Left lung (tissue), 10 donors: Measurements from ENCODE around the gene OR8J3. TPM values are rescaled to one million over a fixed set of nuclear protein-coding genes. Genes with fewer than 3 reads are reported as not detected.

ENCODE experiments used
- ATAC-seq: fragments of 200-7000 bp; cut with Tn5 transposase; one replicate; pipeline ENCODE4 v1.9.1; 2020; ENCODE audit warnings: moderate library complexity
- DNase-seq, 4 donors: peaks; one replicate each; pipeline ENCODE4 v3.0.0-alpha.2; 2013 to 2020
- H3K27ac ChIP-seq, 2 donors: fragments of 200-600 bp; sonication (generic) in 1 of 2; one replicate each; pipeline versions ENCODE4 v1.5.0 to v1.8.0; 2020 to 2021
- H3K27me3 ChIP-seq, 2 donors: fragments of 200-600 bp; sonication (generic) in 1 of 2; one replicate each; pipeline versions ENCODE4 v1.5.0 to v1.8.0; 2020 to 2021
- H3K36me3 ChIP-seq, 2 donors: fragments of 200-600 bp; sonication (generic) in 1 of 2; one replicate each; pipeline versions ENCODE4 v1.5.0 to v1.8.0; 2020 to 2021
- H3K4me1 ChIP-seq, 2 donors: fragments of 200-600 bp; one replicate each; pipeline ENCODE4 v1.8.0; 2021
- H3K4me3 ChIP-seq, 2 donors: fragments of 200-600 bp; sonication (generic) in 1 of 2; one replicate each; pipeline versions ENCODE4 v1.5.0 to v1.8.0; 2020 to 2021; ENCODE audit warnings: mild to moderate bottlenecking in 1 of 2
- H3K9me3 ChIP-seq, 2 donors: fragments of 200-600 bp; sonication (generic) in 1 of 2; one replicate each; pipeline versions ENCODE4 v1.5.0 to v1.8.0; 2020 to 2021
- intact Hi-C, 2 donors: fragments of 100-400 bp; cut with DNase I; formaldehyde crosslinking; loops; one replicate each; pipeline versions ENCODE4 v1.11.2 to v1.14.2; 2022
- polyA plus RNA-seq, 6 donors: library from polyadenylated mRNA; unstranded; fragments of 120-200 nt; gene quantifications; one replicate each; pipeline ENCODE4 v1.2.1, GENCODE V29; 2013; ENCODE audit not compliant: insufficient read length in 6 of 6
- total RNA-seq, 2 donors: library from RNA; stranded (reverse); fragmentation: NEBNext Ultra II Directional; extraction: Animal tissue kit (Norgen Biotek cat#: 25700); gene quantifications; one replicate each; pipeline ENCODE4 v1.2.1, GENCODE V29; 2021
- TF ChIP-seq, protein P1 (sequence below), 2 donors: fragments of 200-600 bp; sonication (generic) in 1 of 2; IDR thresholded peaks; one replicate each; pipeline versions ENCODE4 v1.5.0 to v1.8.0; 2021; ENCODE audit warnings: antibody characterized with exemption in 2 of 2
- donor health status: DM: no; HTN: yes; CAD: no.
- donor health status: DM: no; HTN: no; CAD: no.

OR8J3 gene
- total and polyA plus RNA-seq, 8 donors, result not detected

GRCh38 chr11:56103210-56103737 is 36.7 kb downstream of the OR8J3 start, which contains the start of gene OR8H2:
OR8H2 (plus strand) TSS chr11:56103687; CDS start chr11:56105043, 1,356 bp downstream.
- ATAC-seq (no peak), DNase-seq (no peak)
- TF ChIP-seq, protein P1, sequence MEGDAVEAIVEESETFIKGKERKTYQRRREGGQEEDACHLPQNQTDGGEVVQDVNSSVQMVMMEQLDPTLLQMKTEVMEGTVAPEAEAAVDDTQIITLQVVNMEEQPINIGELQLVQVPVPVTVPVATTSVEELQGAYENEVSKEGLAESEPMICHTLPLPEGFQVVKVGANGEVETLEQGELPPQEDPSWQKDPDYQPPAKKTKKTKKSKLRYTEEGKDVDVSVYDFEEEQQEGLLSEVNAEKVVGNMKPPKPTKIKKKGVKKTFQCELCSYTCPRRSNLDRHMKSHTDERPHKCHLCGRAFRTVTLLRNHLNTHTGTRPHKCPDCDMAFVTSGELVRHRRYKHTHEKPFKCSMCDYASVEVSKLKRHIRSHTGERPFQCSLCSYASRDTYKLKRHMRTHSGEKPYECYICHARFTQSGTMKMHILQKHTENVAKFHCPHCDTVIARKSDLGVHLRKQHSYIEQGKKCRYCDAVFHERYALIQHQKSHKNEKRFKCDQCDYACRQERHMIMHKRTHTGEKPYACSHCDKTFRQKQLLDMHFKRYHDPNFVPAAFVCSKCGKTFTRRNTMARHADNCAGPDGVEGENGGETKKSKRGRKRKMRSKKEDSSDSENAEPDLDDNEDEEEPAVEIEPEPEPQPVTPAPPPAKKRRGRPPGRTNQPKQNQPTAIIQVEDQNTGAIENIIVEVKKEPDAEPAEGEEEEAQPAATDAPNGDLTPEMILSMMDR (IDR thresholded peaks at IDR 0.05), result no peak
- H3K27me3 ChIP-seq, result no peaks in the 10 kb centered on the region
- intact Hi-C loops, result no loop called here
- no peak within 1 kb of the TSS for H3K27ac ChIP-seq
- H3K4me3 ChIP-seq, result no peak within 1 kb of the TSS
- peaks cover 0 to 5% of the 10 kb centered on the region in 2 donors for H3K9me3 ChIP-seq
- no peaks in the 10 kb centered on the region for H3K36me3 ChIP-seq
- H3K4me1 ChIP-seq, result no peaks in the 10 kb centered on the region

- Histone ChIP-seq H3K9me3 (no peaks in the 10 kb centered on the region), H3K27me3 (no peaks in the 10 kb centered on the region), H3K4me3 (no peak within 1 kb of the TSS), H3K36me3 (no peaks in the 10 kb centered on the region), H3K27ac (no peak within 1 kb of the TSS), H3K4me1 (no peaks in the 10 kb centered on the region)
- no peak for ATAC-seq
- intact Hi-C loops, result no loop called here
- TF ChIP-seq, protein P1 (IDR thresholded peaks at IDR 0.05), result no peak
- no peak for DNase-seq
Observed at GRCh38 chr11:56093008-56093407, 47.0 kb downstream of the OR8J3 start, which contains the start of gene OR8I2. OR8I2 (plus strand) TSS chr11:56093308; CDS start chr11:56093308, 0 bp downstream.

- no peak overlapping the region for H3K27ac ChIP-seq
- no peaks in the 10 kb centered on the region for H3K27me3 ChIP-seq
- TF ChIP-seq, protein P1 (IDR thresholded peaks at IDR 0.05), result no peak
- intact Hi-C loops, result no loop called here
- no peak overlapping the region for H3K4me3 ChIP-seq
- no peaks in the 10 kb centered on the region for H3K4me1 ChIP-seq
- H3K9me3 ChIP-seq, result no peaks in the 10 kb centered on the region
- ATAC-seq (no peak), DNase-seq (no peak)
- H3K36me3 ChIP-seq, result no peaks in the 10 kb centered on the region
Observed at GRCh38 chr11:56089697-56090096, 50.3 kb downstream of the OR8J3 start.

Other genes with a start within 250 kb of the OR8J3 start
- gene OR5W2, start 225.6 kb downstream of the OR8J3 start, total RNA-seq, result not detected
- gene OR5W2, start 225.6 kb downstream of the OR8J3 start, polyA plus RNA-seq, result not detected
- not detected for gene OR5I1, start 203.8 kb downstream of the OR8J3 start, total RNA-seq
- not detected for gene OR5I1, start 203.8 kb downstream of the OR8J3 start, polyA plus RNA-seq
- gene OR10AG1, start 170.3 kb downstream of the OR8J3 start, total RNA-seq, result not detected
- not detected for gene OR10AG1, start 170.3 kb downstream of the OR8J3 start, polyA plus RNA-seq
- not detected for gene OR5F1, start 145.6 kb downstream of the OR8J3 start, total RNA-seq
- not detected for gene OR5F1, start 145.6 kb downstream of the OR8J3 start, polyA plus RNA-seq
- gene OR5AS1, start 112.5 kb downstream of the OR8J3 start, total RNA-seq, result not detected
- gene OR5AS1, start 112.5 kb downstream of the OR8J3 start, polyA plus RNA-seq, result under 1 TPM; 0.04 to 0.14 (median 0.07) TPM
- gene OR8I2, start 46.9 kb downstream of the OR8J3 start, total RNA-seq, result not detected
- not detected for gene OR8I2, start 46.9 kb downstream of the OR8J3 start, polyA plus RNA-seq
- not detected for gene OR8H2, start 36.5 kb downstream of the OR8J3 start, total RNA-seq
- under 1 TPM in 3 of 6 donors, not detected in 3; 0.04 to 0.07 (median 0.06) TPM for gene OR8H2, start 36.5 kb downstream of the OR8J3 start, polyA plus RNA-seq
- not detected for gene OR8H3, start 17.8 kb downstream of the OR8J3 start, total RNA-seq
- not detected for gene OR8H3, start 17.8 kb downstream of the OR8J3 start, polyA plus RNA-seq
- not detected for gene OR8K5, start 20.1 kb upstream of the OR8J3 start, total RNA-seq
- gene OR8K5, start 20.1 kb upstream of the OR8J3 start, polyA plus RNA-seq, result not detected
- gene OR5J2, start 36.4 kb upstream of the OR8J3 start, total RNA-seq, result not detected
- gene OR5J2, start 36.4 kb upstream of the OR8J3 start, polyA plus RNA-seq, result not detected
- not detected for gene OR5T2, start 94.1 kb upstream of the OR8J3 start, total RNA-seq
- not detected for gene OR5T2, start 94.1 kb upstream of the OR8J3 start, polyA plus RNA-seq
- not detected for gene OR5T3, start 112.1 kb upstream of the OR8J3 start, total RNA-seq
- not detected for gene OR5T3, start 112.1 kb upstream of the OR8J3 start, polyA plus RNA-seq
- gene OR5T1, start 134.0 kb upstream of the OR8J3 start, total RNA-seq, result not detected
- gene OR5T1, start 134.0 kb upstream of the OR8J3 start, polyA plus RNA-seq, result not detected
- not detected for gene OR8H1, start 152.1 kb upstream of the OR8J3 start, total RNA-seq
- gene OR8H1, start 152.1 kb upstream of the OR8J3 start, polyA plus RNA-seq, result under 1 TPM in 2 of 6 donors, not detected in 4; 0.04 to 0.06 TPM
- gene OR8K3, start 174.9 kb upstream of the OR8J3 start, total RNA-seq, result not detected
- not detected for gene OR8K3, start 174.9 kb upstream of the OR8J3 start, polyA plus RNA-seq
- gene OR8K1, start 205.8 kb upstream of the OR8J3 start, total RNA-seq, result not detected
- gene OR8K1, start 205.8 kb upstream of the OR8J3 start, polyA plus RNA-seq, result not detected
- gene OR8J1, start 214.1 kb upstream of the OR8J3 start, total RNA-seq, result not detected
- not detected for gene OR8J1, start 214.1 kb upstream of the OR8J3 start, polyA plus RNA-seq
- gene OR8U1, start 235.4 kb upstream of the OR8J3 start, total RNA-seq, result not detected
- not detected for gene OR8U1, start 235.4 kb upstream of the OR8J3 start, polyA plus RNA-seq